ENCODE data around the gene EVC2. TPM values are rescaled to one million over a fixed set of nuclear protein-coding genes. Genes with fewer than 3 reads are reported as not detected.

EVC2 gene
- total RNA-seq, 1 experiment from 2014 or later, result 7.8 TPM

DNA sequence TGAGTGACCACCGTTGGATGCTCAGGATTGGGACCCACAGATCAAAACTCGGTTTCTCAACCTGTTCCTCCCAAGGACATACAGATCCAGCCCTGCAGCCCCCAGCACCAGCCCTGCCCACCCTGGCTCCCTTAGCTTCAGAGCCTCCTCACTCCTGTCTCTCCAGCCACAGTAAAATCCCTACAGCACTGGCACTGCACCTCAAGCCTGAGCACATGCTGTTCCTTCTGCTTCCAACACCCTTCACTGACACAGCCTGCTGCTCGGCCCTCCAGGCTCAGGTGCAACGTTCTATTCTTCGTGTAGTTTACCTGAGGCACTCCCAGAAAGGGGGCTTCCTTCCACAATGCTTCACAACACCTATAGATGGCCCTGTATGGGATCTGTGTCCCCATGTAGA lies 163.6 kb downstream of the EVC2 start:
- no peak overlapping the region for H2BK20ac ChIP-seq (ENCODE audit: low read depth, low read length, poor library complexity, severe bottlenecking)
- H3K14ac ChIP-seq (ENCODE audit: insufficient read depth, low read length), result no peak overlapping the region
- H3K27me3 ChIP-seq (ENCODE audit: insufficient read depth, low read length), result no peaks in the 10 kb centered on the region
- no peaks in the 10 kb centered on the region for H3K4me1 ChIP-seq (ENCODE audit: insufficient read depth, low read length)
- Mint-ChIP-seq H3K36me3 (ENCODE audit: insufficient read depth in 1 of 3, low read depth in 3 of 3) (peaks cover 5 to 7% (median 6%) of the 10 kb centered on the region in 3 experiments), H3K9me3 (peaks cover 7 to 12% of the 10 kb centered on the region in 2 experiments), H3K4me3 (no peak overlapping the region), H3K27ac (no peak overlapping the region), H3K27me3 (ENCODE audit: low read depth) (no peaks in the 10 kb centered on the region), H3K4me1 (no peaks in the 10 kb centered on the region)
- H3K79me2 ChIP-seq (ENCODE audit: insufficient read depth, low read length), result no peaks in the 10 kb centered on the region
- no peak overlapping the region for H3K4me2 ChIP-seq (ENCODE audit: insufficient read depth, insufficient read length, low read length)
- TF ChIP-seq CTCF (conservative IDR thresholded peaks at IDR 0.05), result no peak
- no peak overlapping the region for H3T11ph ChIP-seq (ENCODE audit: low read length)
- H3K9me3 ChIP-seq (ENCODE audit: control insufficient read depth, low read depth, low read length), result peaks cover 13% of the 10 kb centered on the region
- H2BK15ac ChIP-seq (ENCODE audit: low read depth, low read length), result no peak overlapping the region
- no peak overlapping the region for H2BK120ac ChIP-seq (ENCODE audit: low read depth, low read length, poor library complexity, severe bottlenecking)
- H4K5ac ChIP-seq (ENCODE audit: insufficient read length, low read depth, low read length), result no peak overlapping the region
- H3K4ac ChIP-seq (ENCODE audit: low read depth, low read length), result no peak overlapping the region
- no peak overlapping the region for H2BK5ac ChIP-seq (ENCODE audit: insufficient read length, low read length)
- no peak overlapping the region for H3K9ac ChIP-seq (ENCODE audit: extremely low read depth, insufficient read length, low read length)
- WGBS (ENCODE audit: extremely low coverage, insufficient read length, low lambda C conversion rate), result no CpG with 5 or more reads among the region's 5 CpGs
- no peak overlapping the region for H3K56ac ChIP-seq (ENCODE audit: insufficient read length, low read depth, low read length)
- no peaks in the 10 kb centered on the region for H3K79me1 ChIP-seq (ENCODE audit: insufficient read depth, low read depth, low read length, poor library complexity, severe bottlenecking)
- no peak overlapping the region for H3K27ac ChIP-seq (ENCODE audit: insufficient read length, low read depth, low read length)
- H4K91ac ChIP-seq (ENCODE audit: insufficient read length, low read depth, low read length), result no peak overlapping the region
- no peaks in the 10 kb centered on the region for H3K23me2 ChIP-seq (ENCODE audit: insufficient read length, low read depth, low read length, poor library complexity, severe bottlenecking)
- H2AK5ac ChIP-seq (ENCODE audit: insufficient read length, low read length), result no peak overlapping the region
- no peaks in the 10 kb centered on the region for H4K20me1 ChIP-seq (ENCODE audit: control insufficient read depth, insufficient read depth, insufficient read length)
- H2AFZ ChIP-seq (ENCODE audit: low read length), result no peak overlapping the region
- H3K23ac ChIP-seq (ENCODE audit: insufficient read length, low read depth, low read length), result no peak overlapping the region
- H3K18ac ChIP-seq (ENCODE audit: insufficient read length, low read depth, low read length), result no peak overlapping the region
- DNase-seq, result no peak
- no peak overlapping the region for H2BK12ac ChIP-seq (ENCODE audit: insufficient read length, low read depth, low read length)
- no peak overlapping the region for H4K8ac ChIP-seq (replicated peaks; ENCODE audit: insufficient read length, low read depth, low read length)
